ENCODE results near the gene TCF7L2.

Gene TCF7L2

GRCh38 chr10:113056030-113056429 is 106.0 kb downstream of the TCF7L2 start:
- Histone ChIP-seq H3K4me3 (ENCODE audit: insufficient read length, low read depth) (no peak overlapping the region), H3K9ac (ENCODE audit: insufficient read length, low read depth) (no peak overlapping the region), H3K9me3 (ENCODE audit: insufficient read depth, low read length) (no peaks in the 10 kb centered on the region), H3K36me3 (ENCODE audit: insufficient read depth, insufficient read length, low read length) (peaks cover 13% of the 10 kb centered on the region), H3K4me1 (ENCODE audit: insufficient read depth, insufficient read length) (peaks cover 27% of the 10 kb centered on the region), H3K27me3 (ENCODE audit: insufficient read depth, insufficient read length) (no peaks in the 10 kb centered on the region)
- no peak for DNase-seq (ENCODE audit: low read depth, low spot score)
- TF ChIP-seq ZNF274 (IDR thresholded peaks at IDR 0.05; ENCODE audit: low read depth, low read length): no peak
- TF ChIP-seq YY1 (IDR thresholded peaks at IDR 0.05; ENCODE audit: insufficient read depth, insufficient read length): no peak
- no peak for TF ChIP-seq SUZ12 (IDR thresholded peaks at IDR 0.05; ENCODE audit: extremely low read depth, insufficient read depth, insufficient read length)

DNA sequence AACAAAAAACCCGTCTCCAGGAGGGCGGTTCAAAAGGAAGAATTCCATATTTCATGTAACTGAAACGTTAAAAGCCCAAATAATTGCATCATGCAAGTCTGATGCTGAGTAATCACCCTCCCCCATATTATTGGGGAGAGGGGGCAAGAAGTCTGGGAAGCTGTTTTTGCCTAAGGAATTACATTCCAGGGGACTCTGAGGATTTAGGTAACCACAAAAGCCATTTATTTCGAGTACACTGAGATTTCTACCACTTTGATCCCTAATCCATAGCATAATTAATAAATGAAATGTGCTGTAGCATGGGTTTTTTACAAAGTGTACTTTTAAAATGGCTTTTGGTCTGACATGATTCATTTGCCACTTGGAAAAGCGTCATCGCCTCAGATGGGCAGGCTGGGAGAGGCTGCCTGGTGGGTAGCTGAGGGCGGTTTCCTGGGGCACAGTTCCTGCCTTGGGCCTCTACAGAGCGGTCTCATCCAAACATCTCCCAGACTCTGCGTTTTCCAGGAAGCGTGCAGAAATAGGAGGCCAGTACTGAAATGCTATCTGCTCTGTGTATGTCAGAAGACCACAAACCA is 106.5 kb downstream of the TCF7L2 start:
- Histone ChIP-seq H3K9ac (ENCODE audit: insufficient read length, low read depth) (no peak overlapping the region), H3K9me3 (ENCODE audit: insufficient read depth, low read length) (no peaks in the 10 kb centered on the region), H3K36me3 (ENCODE audit: insufficient read depth, insufficient read length, low read length) (peaks cover 13% of the 10 kb centered on the region), H3K4me1 (ENCODE audit: insufficient read depth, insufficient read length) (peaks cover 27% of the 10 kb centered on the region), H3K27me3 (ENCODE audit: insufficient read depth, insufficient read length) (no peaks in the 10 kb centered on the region), H3K4me3 (ENCODE audit: insufficient read length, low read depth) (no peak overlapping the region)
- no peak for DNase-seq (ENCODE audit: low read depth, low spot score)
- TF ChIP-seq YY1 (IDR thresholded peaks at IDR 0.05; ENCODE audit: insufficient read depth, insufficient read length) (no peak), ZNF274 (IDR thresholded peaks at IDR 0.05; ENCODE audit: low read depth, low read length) (no peak), SUZ12 (IDR thresholded peaks at IDR 0.05; ENCODE audit: extremely low read depth, insufficient read depth, insufficient read length) (no peak)

- DNase-seq (ENCODE audit: low read depth, low spot score): no peak
- Histone ChIP-seq H3K4me3 (ENCODE audit: insufficient read length, low read depth) (no peak overlapping the region), H3K9me3 (ENCODE audit: insufficient read depth, low read length) (no peaks in the 10 kb centered on the region)
Measured at GRCh38 chr10:113057948-113058522, 108.0 kb downstream of the TCF7L2 start.

GRCh38 chr10:113058523-113059370 is 108.7 kb downstream of the TCF7L2 start:
- Histone ChIP-seq H3K4me3 (ENCODE audit: insufficient read length, low read depth) (no peak overlapping the region), H3K9ac (ENCODE audit: insufficient read length, low read depth) (peak overlapping the region; percentile 36), H3K4me1 (ENCODE audit: insufficient read depth, insufficient read length) (peaks cover 26% of the 10 kb centered on the region), H3K36me3 (ENCODE audit: insufficient read depth, insufficient read length, low read length) (peaks cover 14% of the 10 kb centered on the region), H3K9me3 (ENCODE audit: insufficient read depth, low read length) (no peaks in the 10 kb centered on the region), H3K27me3 (ENCODE audit: insufficient read depth, insufficient read length) (no peaks in the 10 kb centered on the region)
- no peak for TF ChIP-seq YY1 (IDR thresholded peaks at IDR 0.05; ENCODE audit: insufficient read depth, insufficient read length)
- no peak for TF ChIP-seq SUZ12 (IDR thresholded peaks at IDR 0.05; ENCODE audit: extremely low read depth, insufficient read depth, insufficient read length)
- no peak for DNase-seq (ENCODE audit: low read depth, low spot score)

More at GRCh38 chr10:113057948-113058522, 108.0 kb downstream of the TCF7L2 start:
- TF ChIP-seq SUZ12 (IDR thresholded peaks at IDR 0.05; ENCODE audit: extremely low read depth, insufficient read depth, insufficient read length): no peak
- TF ChIP-seq YY1 (IDR thresholded peaks at IDR 0.05; ENCODE audit: insufficient read depth, insufficient read length): no peak
- no peak for TF ChIP-seq ZNF274 (IDR thresholded peaks at IDR 0.05; ENCODE audit: low read depth, low read length)
- Histone ChIP-seq H3K4me1 (ENCODE audit: insufficient read depth, insufficient read length) (peaks cover 29% of the 10 kb centered on the region), H3K9ac (ENCODE audit: insufficient read length, low read depth) (peak overlapping the region; percentile 36), H3K36me3 (ENCODE audit: insufficient read depth, insufficient read length, low read length) (peaks cover 14% of the 10 kb centered on the region), H3K27me3 (ENCODE audit: insufficient read depth, insufficient read length) (no peaks in the 10 kb centered on the region)

DNA sequence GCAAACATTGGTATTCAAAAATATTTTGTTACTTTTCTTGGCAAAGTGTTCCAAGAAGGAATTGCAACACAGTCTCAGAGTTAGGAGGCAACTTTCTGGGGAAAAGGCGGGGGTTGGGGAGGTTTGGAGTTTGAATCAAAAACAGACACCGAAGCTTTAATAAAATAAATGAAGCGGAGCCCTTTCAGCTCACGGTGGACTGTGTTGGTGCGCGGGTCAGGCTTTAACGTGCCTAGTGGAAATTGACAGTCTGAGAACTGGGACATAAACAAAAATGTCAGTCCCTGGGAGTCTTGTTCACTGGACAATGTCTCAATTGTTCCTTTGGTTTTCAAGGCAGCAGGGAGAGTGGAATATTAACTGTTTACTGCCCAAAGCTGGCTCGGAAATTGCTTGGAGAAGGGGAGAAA is 109.3 kb downstream of the TCF7L2 start:
- no peak overlapping the region for H3K4me3 ChIP-seq (ENCODE audit: insufficient read length, low read depth)
- H3K27me3 ChIP-seq (ENCODE audit: insufficient read depth, insufficient read length): no peaks in the 10 kb centered on the region
- no peak for DNase-seq (ENCODE audit: low read depth, low spot score)
- no peak overlapping the region for H3K9ac ChIP-seq (ENCODE audit: insufficient read length, low read depth)
- H3K36me3 ChIP-seq (ENCODE audit: insufficient read depth, insufficient read length, low read length): peaks cover 14% of the 10 kb centered on the region
- no peaks in the 10 kb centered on the region for H3K9me3 ChIP-seq (ENCODE audit: insufficient read depth, low read length)
- TF ChIP-seq SUZ12 (IDR thresholded peaks at IDR 0.05; ENCODE audit: extremely low read depth, insufficient read depth, insufficient read length) (no peak), YY1 (IDR thresholded peaks at IDR 0.05; ENCODE audit: insufficient read depth, insufficient read length) (no peak), ZNF274 (IDR thresholded peaks at IDR 0.05; ENCODE audit: low read depth, low read length) (no peak)
- peaks cover 26% of the 10 kb centered on the region for H3K4me1 ChIP-seq (ENCODE audit: insufficient read depth, insufficient read length)

GRCh38 chr10:113060201-113061053 is 110.4 kb downstream of the TCF7L2 start:
- peaks cover 26% of the 10 kb centered on the region for H3K4me1 ChIP-seq (ENCODE audit: insufficient read depth, insufficient read length)
- no peaks in the 10 kb centered on the region for H3K9me3 ChIP-seq (ENCODE audit: insufficient read depth, low read length)
- no peak overlapping the region for H3K9ac ChIP-seq (ENCODE audit: insufficient read length, low read depth)
- TF ChIP-seq ZNF274 (IDR thresholded peaks at IDR 0.05; ENCODE audit: low read depth, low read length): no peak
- TF ChIP-seq YY1 (IDR thresholded peaks at IDR 0.05; ENCODE audit: insufficient read depth, insufficient read length): no peak
- TF ChIP-seq SUZ12 (IDR thresholded peaks at IDR 0.05; ENCODE audit: extremely low read depth, insufficient read depth, insufficient read length): no peak
- no peak overlapping the region for H3K4me3 ChIP-seq (ENCODE audit: insufficient read length, low read depth)
- peaks cover 14% of the 10 kb centered on the region for H3K36me3 ChIP-seq (ENCODE audit: insufficient read depth, insufficient read length, low read length)
- no peak for DNase-seq (ENCODE audit: low read depth, low spot score)
- H3K27me3 ChIP-seq (ENCODE audit: insufficient read depth, insufficient read length): no peaks in the 10 kb centered on the region

Measured in NT2/D1 (cell line).